ENCODE measurements around the gene ARHGAP15. TPM values are rescaled to one million over a fixed set of nuclear protein-coding genes. Genes with fewer than 3 reads are reported as not detected.

The ARHGAP15 gene
- total and polyA plus RNA-seq, 4 donors: 3.8 to 17.9 (median 13.2) TPM

DNA sequence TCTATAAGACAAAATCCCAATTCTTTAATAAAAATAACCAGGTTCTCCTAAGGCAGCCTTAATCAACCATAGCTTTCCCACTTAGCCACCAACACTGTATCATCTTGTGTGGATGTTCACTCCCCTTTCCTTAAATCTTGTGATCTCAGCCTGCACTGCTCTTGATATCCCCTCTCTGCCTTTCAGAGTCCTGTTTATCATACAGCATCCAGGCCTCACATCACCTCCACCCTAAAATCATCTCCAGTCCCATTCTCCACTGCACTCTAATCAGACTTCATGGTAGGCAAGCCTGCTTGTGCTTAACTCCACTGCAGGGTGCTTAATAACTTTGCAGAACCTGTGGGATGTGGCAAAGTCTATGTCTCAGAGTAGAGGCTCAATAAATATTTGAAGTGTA is 18.8 kb downstream of the ARHGAP15 start:
- no peaks in the 10 kb centered on the region for H3K9me3 ChIP-seq (ENCODE audit: control insufficient read depth in 4 of 4, low read length in 3 of 4)
- no peak overlapping the region for H3K4me3 ChIP-seq (ENCODE audit: low read depth in 1 of 3, low read length in 3 of 3)
- H3K36me3 ChIP-seq (ENCODE audit: control insufficient read depth in 4 of 4, insufficient read depth in 3 of 4, low read depth in 1 of 4, low read length in 3 of 4): no peaks in the 10 kb centered on the region
- no peak overlapping the region for H3K27ac ChIP-seq (ENCODE audit: low read depth in 1 of 2, low read length in 2 of 2)
- DNase-seq (ENCODE audit: low spot score): no peak
- no peaks in the 10 kb centered on the region for H3K27me3 ChIP-seq (ENCODE audit: control insufficient read depth in 4 of 4, insufficient read depth in 4 of 4, low read length in 3 of 4)
- H3K4me1 ChIP-seq (ENCODE audit: control insufficient read depth in 4 of 4, insufficient read depth in 4 of 4, low read length in 3 of 4): peaks cover 0 to 8% (median 2%) of the 10 kb centered on the region in 4 donors
- H3K9ac ChIP-seq (ENCODE audit: low read depth in 1 of 2, low read length in 2 of 2): no peak overlapping the region
- TF ChIP-seq GABPA (IDR thresholded peaks at IDR 0.05 in 1 of 2, conservative IDR thresholded peaks at IDR 0.05 in 1 of 2) (no peak), YY1 (IDR thresholded peaks at IDR 0.05) (no peak), RAD21 (IDR thresholded peaks at IDR 0.05) (no peak), FOXA1 (IDR thresholded peaks at IDR 0.05) (no peak)

DNA sequence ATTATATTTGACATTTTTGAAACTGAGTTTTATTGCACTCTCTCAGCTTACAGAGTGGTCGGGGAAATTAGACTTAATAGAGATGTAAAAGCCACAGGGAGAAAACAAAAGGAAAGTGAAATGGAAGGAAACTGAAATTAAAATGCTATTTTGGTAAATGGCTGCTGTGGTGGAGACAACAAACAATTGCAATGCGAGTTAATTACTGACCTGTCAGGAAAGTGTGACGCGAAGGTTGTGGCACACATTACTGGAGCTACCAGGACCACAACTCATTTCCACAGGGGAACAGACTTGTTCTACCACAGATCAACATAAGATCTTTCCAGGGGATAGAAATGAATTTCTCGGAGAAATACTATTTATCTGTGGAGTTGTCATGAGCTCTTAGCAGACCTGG is 19.5 kb downstream of the ARHGAP15 start:
- Histone ChIP-seq H3K4me3 (ENCODE audit: low read depth in 1 of 3, low read length in 3 of 3) (no peak overlapping the region), H3K4me1 (ENCODE audit: control insufficient read depth in 4 of 4, insufficient read depth in 4 of 4, low read length in 3 of 4) (peaks cover 0 to 8% (median 2%) of the 10 kb centered on the region in 4 donors), H3K9me3 (ENCODE audit: control insufficient read depth in 4 of 4, low read length in 3 of 4) (no peaks in the 10 kb centered on the region), H3K36me3 (ENCODE audit: control insufficient read depth in 4 of 4, insufficient read depth in 3 of 4, low read depth in 1 of 4, low read length in 3 of 4) (no peaks in the 10 kb centered on the region), H3K9ac (ENCODE audit: low read depth in 1 of 2, low read length in 2 of 2) (no peak overlapping the region), H3K27me3 (ENCODE audit: control insufficient read depth in 4 of 4, insufficient read depth in 4 of 4, low read length in 3 of 4) (no peaks in the 10 kb centered on the region), H3K27ac (ENCODE audit: low read depth in 1 of 2, low read length in 2 of 2) (no peak overlapping the region)
- DNase-seq (ENCODE audit: low spot score): no peak
- 64% methylated on average over 5 of the region's 5 CpGs for WGBS
- TF ChIP-seq RAD21 (IDR thresholded peaks at IDR 0.05): no peak
- no peak for TF ChIP-seq GABPA (IDR thresholded peaks at IDR 0.05 in 1 of 2, conservative IDR thresholded peaks at IDR 0.05 in 1 of 2)
- no peak for TF ChIP-seq NR2F2 (IDR thresholded peaks at IDR 0.05)
- TF ChIP-seq, protein P1, sequence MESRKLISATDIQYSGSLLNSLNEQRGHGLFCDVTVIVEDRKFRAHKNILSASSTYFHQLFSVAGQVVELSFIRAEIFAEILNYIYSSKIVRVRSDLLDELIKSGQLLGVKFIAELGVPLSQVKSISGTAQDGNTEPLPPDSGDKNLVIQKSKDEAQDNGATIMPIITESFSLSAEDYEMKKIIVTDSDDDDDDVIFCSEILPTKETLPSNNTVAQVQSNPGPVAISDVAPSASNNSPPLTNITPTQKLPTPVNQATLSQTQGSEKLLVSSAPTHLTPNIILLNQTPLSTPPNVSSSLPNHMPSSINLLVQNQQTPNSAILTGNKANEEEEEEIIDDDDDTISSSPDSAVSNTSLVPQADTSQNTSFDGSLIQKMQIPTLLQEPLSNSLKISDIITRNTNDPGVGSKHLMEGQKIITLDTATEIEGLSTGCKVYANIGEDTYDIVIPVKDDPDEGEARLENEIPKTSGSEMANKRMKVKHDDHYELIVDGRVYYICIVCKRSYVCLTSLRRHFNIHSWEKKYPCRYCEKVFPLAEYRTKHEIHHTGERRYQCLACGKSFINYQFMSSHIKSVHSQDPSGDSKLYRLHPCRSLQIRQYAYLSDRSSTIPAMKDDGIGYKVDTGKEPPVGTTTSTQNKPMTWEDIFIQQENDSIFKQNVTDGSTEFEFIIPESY (IDR thresholded peaks at IDR 0.05): no peak
- TF ChIP-seq FOXA2 (IDR thresholded peaks at IDR 0.05): no peak
- TF ChIP-seq FOXA1 (IDR thresholded peaks at IDR 0.05): no peak
- TF ChIP-seq, protein P2, sequence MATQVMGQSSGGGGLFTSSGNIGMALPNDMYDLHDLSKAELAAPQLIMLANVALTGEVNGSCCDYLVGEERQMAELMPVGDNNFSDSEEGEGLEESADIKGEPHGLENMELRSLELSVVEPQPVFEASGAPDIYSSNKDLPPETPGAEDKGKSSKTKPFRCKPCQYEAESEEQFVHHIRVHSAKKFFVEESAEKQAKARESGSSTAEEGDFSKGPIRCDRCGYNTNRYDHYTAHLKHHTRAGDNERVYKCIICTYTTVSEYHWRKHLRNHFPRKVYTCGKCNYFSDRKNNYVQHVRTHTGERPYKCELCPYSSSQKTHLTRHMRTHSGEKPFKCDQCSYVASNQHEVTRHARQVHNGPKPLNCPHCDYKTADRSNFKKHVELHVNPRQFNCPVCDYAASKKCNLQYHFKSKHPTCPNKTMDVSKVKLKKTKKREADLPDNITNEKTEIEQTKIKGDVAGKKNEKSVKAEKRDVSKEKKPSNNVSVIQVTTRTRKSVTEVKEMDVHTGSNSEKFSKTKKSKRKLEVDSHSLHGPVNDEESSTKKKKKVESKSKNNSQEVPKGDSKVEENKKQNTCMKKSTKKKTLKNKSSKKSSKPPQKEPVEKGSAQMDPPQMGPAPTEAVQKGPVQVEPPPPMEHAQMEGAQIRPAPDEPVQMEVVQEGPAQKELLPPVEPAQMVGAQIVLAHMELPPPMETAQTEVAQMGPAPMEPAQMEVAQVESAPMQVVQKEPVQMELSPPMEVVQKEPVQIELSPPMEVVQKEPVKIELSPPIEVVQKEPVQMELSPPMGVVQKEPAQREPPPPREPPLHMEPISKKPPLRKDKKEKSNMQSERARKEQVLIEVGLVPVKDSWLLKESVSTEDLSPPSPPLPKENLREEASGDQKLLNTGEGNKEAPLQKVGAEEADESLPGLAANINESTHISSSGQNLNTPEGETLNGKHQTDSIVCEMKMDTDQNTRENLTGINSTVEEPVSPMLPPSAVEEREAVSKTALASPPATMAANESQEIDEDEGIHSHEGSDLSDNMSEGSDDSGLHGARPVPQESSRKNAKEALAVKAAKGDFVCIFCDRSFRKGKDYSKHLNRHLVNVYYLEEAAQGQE (IDR thresholded peaks at IDR 0.05): no peak
- TF ChIP-seq, protein P3, sequence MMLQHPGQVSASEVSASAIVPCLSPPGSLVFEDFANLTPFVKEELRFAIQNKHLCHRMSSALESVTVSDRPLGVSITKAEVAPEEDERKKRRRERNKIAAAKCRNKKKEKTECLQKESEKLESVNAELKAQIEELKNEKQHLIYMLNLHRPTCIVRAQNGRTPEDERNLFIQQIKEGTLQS (IDR thresholded peaks at IDR 0.05): no peak
- TF ChIP-seq RXRA (IDR thresholded peaks at IDR 0.05): no peak
- no peak for TF ChIP-seq YY1 (IDR thresholded peaks at IDR 0.05)
- TF ChIP-seq SP1 (IDR thresholded peaks at IDR 0.05): no peak
- TF ChIP-seq EGR1 (IDR thresholded peaks at IDR 0.05; ENCODE audit: low read depth in 2 of 2): no peak
- TF ChIP-seq HNF4A (conservative IDR thresholded peaks at IDR 0.05): no peak

DNA sequence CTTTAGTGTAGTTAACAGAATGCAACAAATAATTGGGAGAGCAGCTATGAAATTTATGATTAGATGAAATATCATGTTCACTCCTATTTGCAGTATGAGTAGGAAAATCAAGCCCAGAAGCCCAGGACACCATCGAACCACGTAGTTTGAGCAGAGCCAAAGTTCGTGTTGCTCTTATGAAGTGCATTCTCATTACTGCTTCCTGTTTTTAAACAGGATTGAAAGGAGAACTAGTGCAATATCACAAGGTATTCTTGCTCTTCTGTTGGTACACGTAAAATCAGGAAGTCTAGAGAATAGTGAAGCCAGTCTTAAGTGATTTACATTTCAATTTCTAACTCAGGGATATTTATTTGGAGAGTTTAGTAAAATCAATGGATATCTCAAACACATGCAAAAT is 21.1 kb downstream of the ARHGAP15 start:
- Histone ChIP-seq H3K27me3 (ENCODE audit: control insufficient read depth in 4 of 4, insufficient read depth in 4 of 4, low read length in 3 of 4) (no peaks in the 10 kb centered on the region), H3K9ac (ENCODE audit: low read depth in 1 of 2, low read length in 2 of 2) (no peak overlapping the region), H3K4me1 (ENCODE audit: control insufficient read depth in 4 of 4, insufficient read depth in 4 of 4, low read length in 3 of 4) (peaks cover 0 to 8% (median 2%) of the 10 kb centered on the region in 4 donors), H3K4me3 (ENCODE audit: low read depth in 1 of 3, low read length in 3 of 3) (no peak overlapping the region), H3K9me3 (ENCODE audit: control insufficient read depth in 4 of 4, low read length in 3 of 4) (no peaks in the 10 kb centered on the region), H3K36me3 (ENCODE audit: control insufficient read depth in 4 of 4, insufficient read depth in 3 of 4, low read depth in 1 of 4, low read length in 3 of 4) (no peaks in the 10 kb centered on the region), H3K27ac (ENCODE audit: low read depth in 1 of 2, low read length in 2 of 2) (peak overlapping the region in 1 of 2 donors; percentile 17)
- no peak for DNase-seq (ENCODE audit: low spot score)
- WGBS: 48% methylated on average over 4 of the region's 4 CpGs
- no peak for TF ChIP-seq SP1 (IDR thresholded peaks at IDR 0.05)
- TF ChIP-seq RXRA (IDR thresholded peaks at IDR 0.05): no peak
- TF ChIP-seq, protein P3 (IDR thresholded peaks at IDR 0.05): no peak
- TF ChIP-seq, protein P4, sequence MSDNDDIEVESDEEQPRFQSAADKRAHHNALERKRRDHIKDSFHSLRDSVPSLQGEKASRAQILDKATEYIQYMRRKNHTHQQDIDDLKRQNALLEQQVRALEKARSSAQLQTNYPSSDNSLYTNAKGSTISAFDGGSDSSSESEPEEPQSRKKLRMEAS (IDR thresholded peaks at IDR 0.05): no peak
- TF ChIP-seq HNF4G (IDR thresholded peaks at IDR 0.05): no peak
- no peak for TF ChIP-seq FOXA1 (IDR thresholded peaks at IDR 0.05)
- no peak for TF ChIP-seq JUND (IDR thresholded peaks at IDR 0.05)
- no peak for TF ChIP-seq TAF1 (conservative IDR thresholded peaks at IDR 0.05)
- no peak for TF ChIP-seq GABPA (IDR thresholded peaks at IDR 0.05 in 1 of 2, conservative IDR thresholded peaks at IDR 0.05 in 1 of 2)
- TF ChIP-seq YY1 (IDR thresholded peaks at IDR 0.05): no peak
- TF ChIP-seq EGR1 (IDR thresholded peaks at IDR 0.05; ENCODE audit: low read depth in 2 of 2): no peak
- TF ChIP-seq, protein P1 (IDR thresholded peaks at IDR 0.05): no peak

All from liver (tissue), 9 donors.